Measurements from ENCODE around the gene NELFA. TPM values are rescaled to one million over a fixed set of nuclear protein-coding genes. Genes with fewer than 3 reads are reported as not detected.

NELFA gene
- total and polyA plus RNA-seq, 8 donors = 13.6 to 30.9 (median 19.1) TPM

GRCh38 chr4:1984406-1985191, 24.2 kb downstream of the NELFA start:
- Histone ChIP-seq H3K9me3 (no peaks in the 10 kb centered on the region), H3K36me3 (peaks cover 8 to 74% (median 33%) of the 10 kb centered on the region in 3 donors), H3K4me3 (no peak overlapping the region), H3K27ac (no peak overlapping the region), H3K4me1 (no peaks in the 10 kb centered on the region), H3K27me3 (no peaks in the 10 kb centered on the region)
- no peak for FAIRE-seq
- TF ChIP-seq CTCF (IDR thresholded peaks at IDR 0.05) = no peak
- no peak for DNase-seq
- intact Hi-C loops (cut with DNase I) = no loop called here
- peak in 1 of 4 donors; percentile 13 for ATAC-seq
- 77 to 81% methylated on average over 27 of the region's 27 CpGs for WGBS, 2 donors

- FAIRE-seq (no peak), ATAC-seq (peak in 2 of 4 donors; percentile 5 to 17), DNase-seq (peak in 1 of 6 donors; percentile 73)
- no peaks in the 10 kb centered on the region for H3K9me3 ChIP-seq
- H3K27me3 ChIP-seq = no peaks in the 10 kb centered on the region
- H3K4me1 ChIP-seq = no peaks in the 10 kb centered on the region
- 88 to 89% methylated on average over 21 of the region's 21 CpGs for WGBS, 2 donors
- intact Hi-C loops (cut with DNase I) = no loop called here
- no peak overlapping the region for H3K27ac ChIP-seq
- no peak overlapping the region for H3K4me3 ChIP-seq
- TF ChIP-seq CTCF (IDR thresholded peaks at IDR 0.05) = no peak
- H3K36me3 ChIP-seq = peaks cover 8 to 69% (median 33%) of the 10 kb centered on the region in 3 donors
Observed at GRCh38 chr4:1983846-1984405, 24.8 kb downstream of the NELFA start.

GRCh38 chr4:1983053-1983845, 25.5 kb downstream of the NELFA start:
- no peak for ATAC-seq
- no peak overlapping the region for H3K27ac ChIP-seq
- intact Hi-C loops (cut with DNase I) = no loop called here
- no peak for TF ChIP-seq CTCF (IDR thresholded peaks at IDR 0.05)
- no peaks in the 10 kb centered on the region for H3K27me3 ChIP-seq
- no peaks in the 10 kb centered on the region for H3K4me1 ChIP-seq
- H3K9me3 ChIP-seq = no peaks in the 10 kb centered on the region
- WGBS, 2 donors = 92 to 95% methylated on average over 33 to 34 of the region's 34 CpGs
- H3K36me3 ChIP-seq = peaks cover 8 to 69% (median 33%) of the 10 kb centered on the region in 3 donors
- DNase-seq = peak in 1 of 6 donors; percentile 75
- FAIRE-seq = no peak
- H3K4me3 ChIP-seq = no peak overlapping the region

- no peaks in the 10 kb centered on the region for H3K4me1 ChIP-seq
- TF ChIP-seq CTCF (IDR thresholded peaks at IDR 0.05) = no peak
- 91 to 92% methylated on average over 15 to 16 of the region's 16 CpGs for WGBS, 2 donors
- H3K9me3 ChIP-seq = no peaks in the 10 kb centered on the region
- intact Hi-C loops (cut with DNase I) = no loop called here
- H3K27ac ChIP-seq = no peak overlapping the region
- H3K27me3 ChIP-seq = no peaks in the 10 kb centered on the region
- peaks cover 8 to 62% (median 33%) of the 10 kb centered on the region in 3 donors for H3K36me3 ChIP-seq
- DNase-seq (no peak), FAIRE-seq (no peak), ATAC-seq (no peak)
- no peak overlapping the region for H3K4me3 ChIP-seq
Observed at GRCh38 chr4:1982124-1983052, 26.4 kb downstream of the NELFA start.
